GM21526 (cell line): ENCODE measurements around the gene CDH20.
A peak's percentile ranks its signal among the peaks of the same experiment; 100 is the strongest.

Source experiments
- ATAC-seq: cut with Tn5 transposase; IDR thresholded peaks from one replicate; pipeline ENCODE4 v1.9.1; 2021; ENCODE audit warnings: moderate library complexity; ENCODE audit not compliant: unreplicated experiment, low FRiP score

CDH20 gene

DNA sequence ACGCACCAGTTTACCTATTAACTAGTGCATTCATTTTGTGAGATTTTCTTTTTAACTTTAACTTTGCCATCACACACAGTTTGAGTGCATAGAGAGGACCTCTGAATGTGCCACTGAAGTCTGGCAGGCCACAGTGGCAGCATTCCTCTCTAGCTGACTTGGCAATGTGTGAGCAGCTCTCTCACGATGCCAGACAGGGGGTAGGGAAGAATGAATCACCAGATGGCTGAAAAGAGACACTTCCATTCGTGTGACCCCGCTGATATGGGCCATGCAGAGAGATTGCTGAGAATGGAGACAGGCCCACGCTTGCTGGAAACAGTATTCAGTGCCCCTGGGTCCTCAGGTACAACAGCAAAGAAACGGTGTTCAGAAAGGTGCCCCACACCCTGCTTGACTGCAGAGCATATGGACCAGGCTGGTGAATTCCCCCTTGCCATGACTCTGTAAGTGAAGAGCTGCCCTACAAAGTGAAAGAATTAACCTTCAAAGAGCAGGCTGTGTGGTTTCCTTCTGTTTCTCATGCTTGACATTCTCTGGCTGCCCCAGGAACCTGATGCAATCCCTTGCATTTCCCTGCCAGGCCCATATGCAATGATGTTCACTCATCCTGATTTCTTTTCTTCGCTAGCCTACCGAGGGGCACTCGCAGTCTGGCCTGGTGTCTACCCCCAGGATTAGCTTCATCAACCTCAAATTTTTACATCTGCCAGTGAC, 236.1 kb downstream of the CDH20 start:
- ATAC-seq: no peak

DNA sequence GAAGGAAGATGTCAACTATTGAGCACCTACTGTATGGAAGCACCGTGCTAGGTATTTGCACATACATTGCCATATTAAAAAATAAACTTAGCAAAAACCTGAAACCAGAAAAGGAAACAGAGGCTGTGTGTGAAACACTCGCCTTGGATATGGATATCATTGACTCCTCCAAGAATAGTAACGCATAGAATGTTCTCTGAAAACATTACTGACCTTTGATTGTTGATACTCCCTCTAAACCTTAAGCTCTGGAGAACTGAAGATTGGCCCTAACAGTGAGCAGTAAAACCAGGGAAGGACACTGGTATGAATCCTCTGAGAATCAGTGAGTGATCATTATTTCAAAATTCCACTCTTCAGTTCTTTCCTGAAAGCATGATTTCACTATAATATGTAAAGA, 236.8 kb downstream of the CDH20 start:
- ATAC-seq: no peak

- ATAC-seq: no peak
Observed at GRCh38 chr18:61572084-61572655, 238.9 kb downstream of the CDH20 start.

DNA sequence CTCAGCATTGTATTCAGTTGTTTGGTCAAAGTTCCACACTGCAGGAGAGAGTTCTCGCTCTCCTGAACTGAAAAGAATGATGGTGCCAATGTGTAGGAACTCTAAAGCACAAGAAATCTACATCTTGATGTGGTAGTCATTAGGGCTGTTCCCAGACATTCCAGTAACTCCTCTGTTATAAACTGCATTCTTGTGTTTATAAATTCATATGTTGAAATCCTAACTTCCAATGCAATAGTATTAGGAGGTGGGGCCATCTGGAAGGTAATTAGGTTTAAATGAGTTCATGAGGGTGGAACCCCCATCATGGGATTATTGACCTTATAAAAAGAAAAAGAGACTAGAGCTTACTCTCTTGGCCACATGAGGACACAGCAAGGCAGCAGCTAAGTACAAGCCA, 239.6 kb downstream of the CDH20 start:
- no peak for ATAC-seq

- ATAC-seq: no peak
Observed at GRCh38 chr18:61574665-61575064, 241.4 kb downstream of the CDH20 start.

GRCh38 chr18:61575419-61575818, 242.2 kb downstream of the CDH20 start:
- no peak for ATAC-seq

- ATAC-seq: no peak
Observed at GRCh38 chr18:61578846-61579245, 245.6 kb downstream of the CDH20 start.

DNA sequence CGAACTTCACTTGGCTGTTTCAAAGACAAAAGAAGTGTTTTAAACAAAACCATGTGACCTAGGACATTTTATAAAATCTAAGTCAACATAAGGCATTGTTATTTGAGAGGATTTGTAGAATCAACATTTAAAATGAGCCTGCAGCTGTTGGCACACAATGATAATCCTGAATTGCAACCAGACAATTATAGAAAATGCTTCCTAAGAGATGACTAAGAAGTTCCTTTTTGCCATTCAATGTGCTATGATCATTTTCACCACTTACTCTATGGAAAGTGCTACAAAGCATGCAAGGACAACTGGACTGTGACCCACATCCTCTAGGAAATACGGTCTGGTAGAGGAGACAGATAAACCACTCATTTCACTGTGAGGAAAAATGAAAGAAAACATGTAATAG, 246.4 kb downstream of the CDH20 start:
- no peak for ATAC-seq

- ATAC-seq: no peak
Observed at GRCh38 chr18:61580046-61580445, 246.8 kb downstream of the CDH20 start.

GRCh38 chr18:61581578-61582201, 248.5 kb downstream of the CDH20 start:
- peak; percentile 81 for ATAC-seq

GRCh38 chr18:61582202-61582710, 249.0 kb downstream of the CDH20 start:
- no peak for ATAC-seq

DNA sequence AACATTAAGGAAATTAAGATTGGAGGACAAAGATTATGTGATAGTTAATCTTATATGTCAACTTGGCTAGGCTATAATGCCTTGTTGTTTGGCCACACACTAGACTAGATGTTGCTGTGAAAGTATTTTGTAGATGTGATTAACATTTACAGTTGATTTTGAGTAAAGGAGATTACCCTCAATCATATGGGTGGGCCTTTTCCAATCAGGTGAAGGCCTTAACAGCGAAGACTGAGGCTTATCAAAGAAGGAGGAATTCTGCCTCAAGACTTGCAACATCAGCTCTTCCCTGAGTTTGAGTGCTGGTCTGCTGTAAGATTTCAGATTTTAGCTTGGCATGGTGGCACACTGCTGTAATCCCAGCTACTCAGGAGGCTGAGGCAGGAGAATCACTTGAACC, 250.3 kb downstream of the CDH20 start:
- no peak for ATAC-seq

- no peak for ATAC-seq
Observed at GRCh38 chr18:61587865-61588264, 254.6 kb downstream of the CDH20 start.

GRCh38 chr18:61589053-61589723, 256.0 kb downstream of the CDH20 start:
- ATAC-seq: no peak

- no peak for ATAC-seq
Observed at GRCh38 chr18:61589724-61590065, 256.5 kb downstream of the CDH20 start.

- no peak for ATAC-seq
Observed at GRCh38 chr18:61591253-61591652, 258.0 kb downstream of the CDH20 start.

- ATAC-seq: no peak
Observed at GRCh38 chr18:61595615-61596251, 262.5 kb downstream of the CDH20 start.

DNA sequence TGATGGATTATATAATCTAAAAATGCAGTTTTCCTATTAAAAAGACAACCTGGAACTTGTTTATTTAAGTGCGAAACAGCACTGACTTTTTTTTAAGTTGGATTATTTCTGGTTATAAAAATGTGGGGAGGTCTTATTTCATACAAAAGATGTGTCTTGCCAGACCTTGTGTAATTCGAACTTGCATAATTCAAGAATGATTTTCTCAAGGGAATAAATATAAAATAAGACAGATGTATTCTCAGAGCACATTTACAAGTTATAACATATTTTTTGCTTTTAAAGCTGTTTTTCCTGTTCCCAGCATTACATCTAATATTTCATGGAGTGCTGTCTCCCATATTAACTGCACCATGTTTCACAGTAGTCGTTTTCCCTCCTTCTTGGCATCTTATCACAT, 263.1 kb downstream of the CDH20 start:
- ATAC-seq: no peak

- ATAC-seq: no peak
Observed at GRCh38 chr18:61597316-61597715, 264.1 kb downstream of the CDH20 start.

DNA sequence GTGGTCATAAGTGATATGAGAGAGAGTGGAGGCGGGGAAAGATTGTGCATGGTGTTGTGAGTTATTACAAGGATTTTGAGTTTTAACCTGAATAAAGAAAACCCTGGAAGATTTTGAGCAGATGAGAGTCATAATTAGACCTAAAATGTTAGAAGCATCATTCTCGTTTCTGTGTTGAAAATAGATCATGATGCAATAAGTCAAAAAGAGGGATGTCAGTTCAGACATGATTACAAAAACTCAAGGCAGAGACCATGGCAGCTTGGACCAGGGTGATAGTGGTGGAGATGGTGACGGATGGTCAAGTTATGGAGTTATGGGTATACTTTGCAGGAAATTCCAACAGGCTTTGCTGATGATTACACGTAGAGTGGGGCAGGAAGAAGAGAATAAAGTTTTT, 267.2 kb downstream of the CDH20 start:
- ATAC-seq: no peak

DNA sequence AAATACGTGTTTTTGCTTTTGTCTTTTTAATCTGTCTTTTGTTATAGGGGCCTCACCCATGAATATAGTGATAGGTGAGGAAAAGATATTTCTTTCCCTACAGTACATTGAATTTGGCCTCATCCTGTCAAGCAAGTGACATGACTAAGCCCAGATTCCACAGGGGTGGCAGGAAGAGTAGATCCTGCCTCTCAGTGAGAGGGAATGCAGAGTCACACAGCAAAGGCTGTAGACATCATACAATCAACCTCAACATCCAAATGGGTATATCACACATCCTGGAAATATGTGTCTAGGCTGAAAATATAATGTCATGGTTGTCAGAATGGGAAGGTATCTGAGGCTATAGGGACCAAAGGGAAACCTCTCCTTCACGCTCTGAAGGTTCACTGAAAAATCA, 269.6 kb downstream of the CDH20 start:
- ATAC-seq: no peak
